ENCODE results near the gene C19orf25.
"Not testable (repeated sequence)": the region's sequence is repeated elsewhere in the genome, so short reads cannot be mapped to it uniquely, and the experiment has no call there.

Gene C19orf25

DNA sequence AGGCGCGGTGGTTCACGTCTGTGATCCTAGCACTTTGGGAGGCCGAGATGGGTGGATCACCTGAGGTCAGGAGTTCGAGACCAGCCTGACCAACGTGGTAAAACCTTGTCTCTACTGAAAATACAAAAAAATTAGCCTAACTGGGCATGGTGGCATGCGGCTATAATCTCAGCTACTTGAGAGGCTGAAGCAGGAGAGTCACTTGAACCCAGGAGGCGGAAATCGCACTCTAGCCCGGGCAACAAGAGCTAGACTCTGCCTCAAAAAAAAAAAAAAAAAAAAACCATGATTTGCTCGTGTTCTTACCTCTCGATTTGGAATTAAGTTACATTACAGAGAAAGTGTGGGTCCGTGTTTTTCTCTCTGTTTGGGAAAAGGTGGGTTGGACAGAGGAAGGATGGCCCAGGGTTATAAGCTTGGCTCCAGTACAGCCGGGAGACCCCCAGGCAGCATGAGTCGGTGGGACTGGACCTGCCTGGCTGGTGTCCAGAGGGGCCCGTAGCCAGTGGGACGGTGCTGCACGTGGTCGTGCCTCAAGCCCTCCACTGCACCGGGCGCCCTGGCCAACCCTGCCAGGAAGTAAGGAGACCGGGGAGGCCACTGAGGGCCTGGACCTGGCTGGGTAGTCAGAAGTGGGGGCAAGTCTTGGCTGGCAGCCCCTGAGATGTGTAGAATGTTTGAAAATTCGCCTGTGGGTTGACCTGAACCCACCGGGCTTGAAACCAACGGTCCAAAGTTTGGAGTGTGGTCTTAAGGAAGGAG is 37.2 kb downstream of the C19orf25 start:
- TF ChIP-seq Cebpa-rat (IDR thresholded peaks at IDR 0.05) = no peak
- H3K36me3 ChIP-seq = peaks cover 42% of the 10 kb centered on the region
- H3K4me2 ChIP-seq = no peak overlapping the region
- H4K20me1 ChIP-seq = peaks cover 92% of the 10 kb centered on the region
- no peak overlapping the region for H3K9ac ChIP-seq
- no peaks in the 10 kb centered on the region for H3K9me3 ChIP-seq
- H3K27me3 ChIP-seq = peaks cover 23% of the 10 kb centered on the region
- peaks cover 58% of the 10 kb centered on the region for H3K4me1 ChIP-seq
- H3K27ac ChIP-seq = no peak overlapping the region
- H3K4me3 ChIP-seq = no peak overlapping the region

DNA sequence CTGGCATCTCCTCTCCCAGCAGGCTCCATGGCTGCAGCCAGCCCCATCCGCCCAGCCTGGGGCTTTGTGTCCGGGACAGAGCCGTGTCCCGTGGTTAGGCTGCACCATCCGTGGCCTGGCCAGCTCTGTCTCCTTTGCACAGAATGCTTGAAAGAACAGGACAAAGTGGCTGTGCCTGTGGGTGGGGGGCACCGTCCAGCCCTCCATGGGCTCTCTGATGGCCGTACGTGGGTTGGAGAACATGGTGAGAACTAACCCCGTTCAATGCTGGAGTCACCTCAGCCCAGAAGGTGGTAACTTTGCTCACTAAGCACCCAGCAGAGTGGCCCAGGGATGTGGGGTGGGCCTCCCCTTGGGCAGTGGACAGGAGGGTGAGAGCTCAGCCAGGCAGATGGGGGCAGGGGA is 38.0 kb downstream of the C19orf25 start:
- TF ChIP-seq Cebpa-rat (IDR thresholded peaks at IDR 0.05) = no peak
- no peak overlapping the region for H3K27ac ChIP-seq
- no peak overlapping the region for H3K4me3 ChIP-seq
- H3K9ac ChIP-seq = 0 out of 2 replicates have a peak overlapping the region, but pooled peaks have one; percentile 36
- peaks cover 14% of the 10 kb centered on the region for H3K27me3 ChIP-seq
- peaks cover 42% of the 10 kb centered on the region for H3K36me3 ChIP-seq
- H4K20me1 ChIP-seq = peaks cover 92% of the 10 kb centered on the region
- peak overlapping the region; percentile 95 for H3K4me2 ChIP-seq
- H3K9me3 ChIP-seq = no peaks in the 10 kb centered on the region
- peaks cover 65% of the 10 kb centered on the region for H3K4me1 ChIP-seq

DNA sequence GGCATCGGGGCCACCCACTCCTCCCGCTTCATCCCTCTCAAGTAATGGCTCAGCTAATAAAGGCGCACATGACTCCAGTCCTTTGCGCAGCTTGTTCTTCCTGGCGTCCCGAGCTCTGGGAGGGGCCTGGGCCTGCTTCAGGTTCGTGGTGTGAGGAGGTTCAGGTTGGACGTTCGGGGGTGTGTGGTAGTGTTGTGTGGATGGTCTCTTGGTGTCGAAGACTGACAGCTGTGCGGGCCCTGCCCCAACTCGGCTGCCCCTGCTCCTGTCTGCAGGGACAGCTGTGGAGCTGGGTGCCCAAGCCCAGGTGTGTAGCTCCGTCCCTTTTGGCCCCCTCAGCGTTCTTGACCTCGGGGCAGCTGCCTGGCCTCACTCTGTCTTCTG is 38.6 kb downstream of the C19orf25 start:
- Histone ChIP-seq H3K4me2 (peak overlapping the region; percentile 95), H3K4me3 (peak overlapping the region; percentile 99; the same call in 1 of the 2 replicates), H4K20me1 (peaks cover 93% of the 10 kb centered on the region), H3K9ac (peak overlapping the region; percentile 100), H3K9me3 (no peaks in the 10 kb centered on the region), H3K27me3 (peaks cover 8% of the 10 kb centered on the region), H3K4me1 (peaks cover 68% of the 10 kb centered on the region), H3K36me3 (peaks cover 48% of the 10 kb centered on the region), H3K27ac (no peak overlapping the region)
- TF ChIP-seq Cebpa-rat (IDR thresholded peaks at IDR 0.05) = no peak

DNA sequence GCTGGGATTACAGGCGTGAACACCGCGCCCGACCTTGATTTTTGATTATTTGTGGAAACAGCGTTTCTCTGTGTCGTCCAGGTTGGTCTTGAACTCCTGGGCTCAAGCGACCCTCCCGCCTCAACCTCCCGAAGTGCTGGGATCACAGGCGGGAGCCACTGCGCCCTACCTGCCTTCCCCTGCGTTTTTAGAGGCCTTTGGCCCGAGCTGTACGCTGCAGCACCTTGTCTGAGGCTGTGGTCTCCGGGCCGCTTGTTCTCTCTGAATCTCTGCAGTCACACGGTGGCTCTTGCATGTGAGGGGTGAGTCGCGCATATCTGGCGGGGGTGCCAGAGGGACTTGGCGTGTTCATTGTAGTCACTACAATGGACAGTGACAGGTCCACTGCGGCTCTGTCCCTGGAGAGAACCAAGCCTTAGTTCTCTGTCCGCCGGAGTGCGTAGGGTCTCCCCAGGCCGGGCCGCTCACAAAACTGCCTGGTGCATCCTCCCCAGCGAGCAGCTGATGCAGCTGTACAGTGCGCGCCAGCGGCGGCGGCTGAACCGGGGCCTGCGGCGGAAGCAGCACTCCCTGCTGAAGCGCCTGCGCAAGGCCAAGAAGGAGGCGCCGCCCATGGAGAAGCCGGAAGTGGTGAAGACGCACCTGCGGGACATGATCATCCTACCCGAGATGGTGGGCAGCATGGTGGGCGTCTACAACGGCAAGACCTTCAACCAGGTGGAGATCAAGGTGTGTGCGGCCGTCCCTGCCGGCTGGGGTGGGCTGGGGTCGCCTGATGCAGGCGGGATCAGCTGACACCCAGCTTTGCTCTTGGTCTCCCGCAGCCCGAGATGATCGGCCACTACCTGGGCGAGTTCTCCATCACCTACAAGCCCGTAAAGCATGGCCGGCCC is 39.2 kb downstream of the C19orf25 start:
- Histone ChIP-seq H3K4me1 (peaks cover 63% of the 10 kb centered on the region), H4K20me1 (peaks cover 93% of the 10 kb centered on the region), H3K27ac (peak overlapping the region; percentile 100)

DNA sequence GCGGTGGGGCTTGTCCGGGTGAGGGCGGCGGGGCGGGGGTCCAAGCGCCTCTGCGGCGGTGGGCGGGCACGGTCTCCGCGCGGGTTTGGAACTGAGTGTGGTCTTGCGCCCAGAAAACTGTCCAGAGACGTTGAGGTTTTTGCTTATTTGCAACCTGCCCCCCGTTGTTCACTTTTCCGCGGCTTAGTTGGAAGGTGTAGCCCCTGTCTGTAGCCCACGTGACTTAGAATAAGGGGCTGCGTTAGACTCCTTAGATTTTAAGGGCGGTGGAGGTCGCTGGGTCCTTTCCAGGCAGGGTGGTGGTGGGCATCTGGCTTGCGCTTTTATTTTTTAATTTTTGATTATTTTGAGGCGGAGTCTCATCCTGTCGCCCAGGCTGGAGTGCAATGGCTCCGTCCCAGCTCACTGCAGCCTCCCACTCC is 40.1 kb downstream of the C19orf25 start:
- Histone ChIP-seq H3K4me2 (peak overlapping the region; percentile 95), H4K20me1 (peaks cover 93% of the 10 kb centered on the region), H3K4me3 (peak overlapping the region; percentile 99), H3K27ac (peak overlapping the region; percentile 100), H3K27me3 (no peaks in the 10 kb centered on the region), H3K9ac (peak overlapping the region; percentile 100), H3K4me1 (peaks cover 57% of the 10 kb centered on the region), H3K36me3 (peaks cover 61% of the 10 kb centered on the region), H3K9me3 (no peaks in the 10 kb centered on the region)
- no peak for TF ChIP-seq Cebpa-rat (IDR thresholded peaks at IDR 0.05)

More for the DNA sequence above, 39.2 kb downstream of the C19orf25 start:
- H3K27me3 ChIP-seq, H3K9me3 ChIP-seq: not testable (repeated sequence)
- Histone ChIP-seq H3K4me2 (peak overlapping the region; percentile 95), H3K9ac (peak overlapping the region; percentile 100), H3K4me3 (peak overlapping the region; percentile 99), H3K36me3 (peaks cover 53% of the 10 kb centered on the region)

DNA sequence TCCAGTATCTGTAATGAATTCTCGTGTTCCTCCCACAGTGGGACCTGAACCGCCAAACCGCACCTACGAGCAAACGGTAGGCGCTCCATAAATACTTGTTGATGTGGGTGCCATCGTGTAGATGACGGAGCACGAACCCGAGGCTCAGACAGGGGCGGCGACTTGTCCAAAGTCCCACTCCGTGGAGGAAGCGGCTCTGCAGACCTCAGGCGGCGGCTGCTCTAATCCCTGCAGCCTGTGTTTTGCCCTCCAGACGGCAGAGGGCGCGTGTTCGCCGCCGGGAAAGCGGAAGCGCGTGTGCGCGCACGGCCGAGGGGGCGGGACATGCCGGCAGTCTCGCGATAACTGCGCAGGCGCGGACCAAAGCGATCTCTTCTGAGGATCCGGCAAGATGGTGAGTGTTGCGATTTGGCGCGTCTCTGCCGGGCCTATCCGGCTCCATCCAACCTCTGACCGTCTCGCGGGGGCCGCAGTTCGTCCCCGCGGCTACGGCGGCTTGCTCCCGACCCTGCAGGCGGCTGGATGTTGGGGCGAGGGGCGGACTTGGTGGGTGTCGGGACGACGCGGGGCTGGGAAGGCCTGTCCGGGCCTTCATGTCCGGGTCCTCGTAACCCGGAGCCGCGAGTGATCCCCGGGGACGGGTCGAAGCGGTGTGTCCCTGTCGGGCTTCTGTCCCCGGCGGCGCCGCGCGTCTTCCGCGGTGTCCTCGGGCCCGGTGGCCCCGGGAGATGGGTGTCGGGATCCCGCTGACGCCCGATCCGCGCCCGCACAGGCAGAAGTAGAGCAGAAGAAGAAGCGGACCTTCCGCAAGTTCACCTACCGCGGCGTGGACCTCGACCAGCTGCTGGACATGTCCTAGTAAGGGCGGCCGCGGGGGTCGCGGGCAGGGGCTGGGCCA is 40.7 kb downstream of the C19orf25 start, which contains the start of gene RPS15:
TSS of gene RPS15 (plus strand) at position 362 of the 898 bp plus-strand sequence. CDS start at position 392, 30 bp downstream.
- H3K4me3 ChIP-seq = peak within 1 kb of the TSS; percentile 99
- no peaks in the 10 kb centered on the region for H3K27me3 ChIP-seq
- H3K4me1 ChIP-seq = peaks cover 55% of the 10 kb centered on the region
- peaks cover 93% of the 10 kb centered on the region for H4K20me1 ChIP-seq
- H3K27ac ChIP-seq = peak within 1 kb of the TSS; percentile 100
- no peak for TF ChIP-seq Cebpa-rat (IDR thresholded peaks at IDR 0.05)
- H3K9me3 ChIP-seq = no peaks in the 10 kb centered on the region
- peak within 1 kb of the TSS; percentile 100 for H3K9ac ChIP-seq
- H3K36me3 ChIP-seq = peaks cover 66% of the 10 kb centered on the region
- H3K4me2 ChIP-seq = peak within 1 kb of the TSS; percentile 95

DNA sequence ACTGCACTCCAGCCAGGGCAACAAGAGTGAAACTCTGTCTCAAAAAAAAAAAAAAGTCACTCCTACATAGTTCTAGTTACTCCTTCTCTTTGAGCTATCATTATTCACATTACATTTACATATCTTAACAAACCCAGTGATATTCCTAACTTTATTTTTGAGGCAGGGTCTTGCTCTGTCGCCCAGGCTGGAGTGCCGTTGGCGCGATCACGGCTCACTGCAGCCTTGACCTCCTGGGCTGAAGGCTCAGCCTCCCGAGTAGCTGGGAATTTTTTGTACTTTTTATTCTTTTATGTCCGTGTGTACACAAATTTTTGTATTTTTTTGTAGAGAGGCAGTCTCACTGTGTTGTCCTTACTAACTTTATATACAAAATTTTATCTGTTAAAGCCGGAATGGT is 41.4 kb downstream of the C19orf25 start:
- Histone ChIP-seq H3K9ac (no peak overlapping the region; the same call in 1 of the 2 replicates), H3K27ac (no peak overlapping the region), H3K4me2 (peak overlapping the region; percentile 67), H3K9me3 (no peaks in the 10 kb centered on the region), H4K20me1 (peaks cover 93% of the 10 kb centered on the region), H3K27me3 (no peaks in the 10 kb centered on the region), H3K4me1 (peaks cover 55% of the 10 kb centered on the region), H3K4me3 (0 out of 2 replicates have a peak overlapping the region, but pooled peaks have one; percentile 99), H3K36me3 (peaks cover 66% of the 10 kb centered on the region)
- TF ChIP-seq Cebpa-rat (IDR thresholded peaks at IDR 0.05) = no peak

DNA sequence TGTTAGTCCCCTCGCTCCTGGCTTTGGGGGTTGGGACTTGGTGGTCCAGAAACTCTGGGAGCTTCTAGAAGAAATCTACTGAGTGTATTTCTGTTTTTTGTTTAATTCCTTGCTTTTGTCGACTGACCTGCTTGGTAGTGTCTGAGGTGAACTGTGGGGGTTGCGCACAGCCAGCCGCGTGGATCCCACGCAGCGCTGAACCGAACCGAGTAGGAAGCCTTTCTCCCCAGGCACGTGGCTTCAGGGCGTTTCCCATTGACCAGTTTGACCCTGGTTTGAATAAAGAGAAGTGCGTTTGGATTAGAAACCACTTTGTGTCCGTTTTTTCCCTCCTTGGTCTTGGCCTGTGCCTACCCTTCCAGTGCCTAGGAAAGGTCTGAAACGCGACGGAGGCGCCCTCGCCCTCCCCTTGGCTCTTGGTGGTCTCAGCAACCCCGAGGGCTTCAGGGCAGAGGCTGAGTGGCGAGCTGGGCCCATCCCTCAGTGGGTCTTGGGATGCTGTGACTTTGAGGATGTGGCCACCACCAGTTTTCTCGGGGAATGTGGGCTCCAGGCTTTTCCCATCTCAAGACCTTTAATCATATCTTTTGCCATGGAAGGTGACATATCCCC is 43.5 kb downstream of the C19orf25 start:
- H3K4me1 ChIP-seq = peaks cover 42% of the 10 kb centered on the region
- H3K36me3 ChIP-seq = peaks cover 66% of the 10 kb centered on the region
- no peaks in the 10 kb centered on the region for H3K9me3 ChIP-seq
- no peak overlapping the region for H3K27ac ChIP-seq
- no peak for TF ChIP-seq Cebpa-rat (IDR thresholded peaks at IDR 0.05)
- peaks cover 92% of the 10 kb centered on the region for H4K20me1 ChIP-seq
- H3K27me3 ChIP-seq = no peaks in the 10 kb centered on the region
- H3K4me3 ChIP-seq = no peak overlapping the region
- H3K9ac ChIP-seq = no peak overlapping the region
- H3K4me2 ChIP-seq = no peak overlapping the region

Data from BLaER1 (cell line).